Lung (tissue), 12 donors: Measurements from ENCODE around the gene PTH2. TPM values are rescaled to one million over a fixed set of nuclear protein-coding genes. Genes with fewer than 3 reads are reported as not detected.

ENCODE experiments used
- ATAC-seq: fragments of 200-7000 bp; cut with Tn5 transposase; one replicate; pipeline ENCODE4 v1.9.1; 2020; ENCODE audit warnings: moderate number of reproducible peaks; ENCODE audit not compliant: insufficient read depth, low FRiP score
- DNase-seq, 3 donors: peaks; one replicate each; pipeline ENCODE4 v3.0.0-alpha.2; 2013 to 2017
- H3K27ac ChIP-seq, 2 donors: one replicate each; pipeline ENCODE4 v1.5.1; 2013; ENCODE audit warnings: mild to moderate bottlenecking in 2 of 2, moderate library complexity in 2 of 2, control low read depth in 1 of 2, inconsistent platforms in 1 of 2, low read depth in 1 of 2, low read length in 1 of 2
- H3K27me3 ChIP-seq, 3 donors: one replicate each; pipeline ENCODE4 v1.5.1; 2013; ENCODE audit warnings: low read length in 2 of 3; ENCODE audit not compliant: control insufficient read depth in 3 of 3, insufficient read depth in 3 of 3
- H3K36me3 ChIP-seq, 4 donors: one replicate each; pipeline ENCODE4 v1.5.1; 2013; ENCODE audit warnings: low read length in 4 of 4, mild to moderate bottlenecking in 1 of 4, moderate library complexity in 1 of 4; ENCODE audit not compliant: control insufficient read depth in 4 of 4, insufficient read depth in 4 of 4
- H3K4me1 ChIP-seq, 5 donors: one replicate each; pipeline ENCODE4 v1.5.1; 2013; ENCODE audit warnings: low read length in 5 of 5, mild to moderate bottlenecking in 2 of 5, moderate library complexity in 1 of 5; ENCODE audit not compliant: control insufficient read depth in 5 of 5, insufficient read depth in 5 of 5
- H3K4me3 ChIP-seq: one replicate; pipeline ENCODE4 v1.5.1; 2013; ENCODE audit warnings: mild to moderate bottlenecking, control low read depth, moderate library complexity
- H3K9ac ChIP-seq, 2 donors: one replicate each; pipeline ENCODE4 v1.5.1; 2013; ENCODE audit warnings: low read length in 2 of 2, control low read depth in 1 of 2; ENCODE audit not compliant: insufficient read depth in 1 of 2
- H3K9me3 ChIP-seq, 4 donors: one replicate each; pipeline ENCODE4 v1.5.1; 2013; ENCODE audit warnings: low read length in 3 of 4, mild to moderate bottlenecking in 1 of 4, moderate library complexity in 1 of 4; ENCODE audit not compliant: control insufficient read depth in 4 of 4, insufficient read depth in 3 of 4
- WGBS, 2 donors: extraction: QIAGEN DNeasy Blood & Tissue Kit; methylation state at CpG; one replicate each; pipeline ENCODE4 v1.1.7; 2013; 5-methylcytosine and 5-hydroxymethylcytosine counted together
- polyA plus RNA-seq, 2 donors: library from polyadenylated mRNA; stranded (reverse); fragments of 200-250 nt; gene quantifications; one replicate each; pipeline ENCODE4 v1.2.1, GENCODE V29; 2013
- total RNA-seq, 2 donors: library from RNA; depleted of rRNA in 1 of 2; stranded (reverse); fragments of >200 nt in 1 of 2; gene quantifications; one replicate each; pipeline ENCODE4 v1.2.1, GENCODE V29; 2014 to 2021
- TF ChIP-seq, protein P1 (sequence below): IDR thresholded peaks from 2 replicates; pipeline ENCODE4 v1.5.1; 2012; ENCODE audit warnings: mild to moderate bottlenecking; ENCODE audit errors: control extremely low read depth, extremely low read depth
- donor health status: control.
- donor health status: control.
- donor health status: Bipolar disorder and iron deficiency.
- donor health status: healthy.
- donor health status: DM: yes; HTN: yes; CAD: no.

The PTH2 gene
- total and polyA plus RNA-seq, 4 donors = not detected

DNA sequence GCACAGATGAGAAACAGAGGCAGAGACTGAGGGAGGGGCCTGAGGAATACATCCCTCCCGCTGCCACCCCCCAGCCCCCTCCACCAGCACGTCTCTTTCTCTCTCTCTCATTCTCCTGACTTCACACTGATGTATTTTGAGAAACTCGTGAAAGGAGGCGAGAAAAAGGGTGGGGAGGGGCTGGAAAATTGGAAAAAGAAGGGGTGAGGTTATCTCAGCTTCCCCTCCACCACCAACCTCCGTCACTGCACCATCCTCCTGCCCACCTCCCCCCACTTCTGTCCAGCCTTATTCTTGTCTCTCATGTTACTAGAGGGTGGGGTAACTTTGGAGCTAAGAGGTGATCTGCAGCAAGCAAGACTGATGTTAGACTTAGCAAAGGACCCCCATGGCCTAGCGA lies 16.6 kb upstream of the PTH2 start:
- H3K27me3 ChIP-seq = peaks cover 4 to 76% (median 69%) of the 10 kb centered on the region in 3 donors
- DNase-seq (no peak), ATAC-seq (no peak)
- H3K9me3 ChIP-seq = peaks cover 0 to 3% (median 0%) of the 10 kb centered on the region in 4 donors
- WGBS, 2 donors = 58 to 61% methylated on average over 5 to 6 of the region's 6 CpGs
- H3K4me1 ChIP-seq = peaks cover 0 to 5% (median 0%) of the 10 kb centered on the region in 5 donors
- no peaks in the 10 kb centered on the region for H3K36me3 ChIP-seq
- no peak overlapping the region for H3K9ac ChIP-seq
- H3K4me3 ChIP-seq = no peak overlapping the region
- H3K27ac ChIP-seq = no peak overlapping the region
- TF ChIP-seq, protein P1, sequence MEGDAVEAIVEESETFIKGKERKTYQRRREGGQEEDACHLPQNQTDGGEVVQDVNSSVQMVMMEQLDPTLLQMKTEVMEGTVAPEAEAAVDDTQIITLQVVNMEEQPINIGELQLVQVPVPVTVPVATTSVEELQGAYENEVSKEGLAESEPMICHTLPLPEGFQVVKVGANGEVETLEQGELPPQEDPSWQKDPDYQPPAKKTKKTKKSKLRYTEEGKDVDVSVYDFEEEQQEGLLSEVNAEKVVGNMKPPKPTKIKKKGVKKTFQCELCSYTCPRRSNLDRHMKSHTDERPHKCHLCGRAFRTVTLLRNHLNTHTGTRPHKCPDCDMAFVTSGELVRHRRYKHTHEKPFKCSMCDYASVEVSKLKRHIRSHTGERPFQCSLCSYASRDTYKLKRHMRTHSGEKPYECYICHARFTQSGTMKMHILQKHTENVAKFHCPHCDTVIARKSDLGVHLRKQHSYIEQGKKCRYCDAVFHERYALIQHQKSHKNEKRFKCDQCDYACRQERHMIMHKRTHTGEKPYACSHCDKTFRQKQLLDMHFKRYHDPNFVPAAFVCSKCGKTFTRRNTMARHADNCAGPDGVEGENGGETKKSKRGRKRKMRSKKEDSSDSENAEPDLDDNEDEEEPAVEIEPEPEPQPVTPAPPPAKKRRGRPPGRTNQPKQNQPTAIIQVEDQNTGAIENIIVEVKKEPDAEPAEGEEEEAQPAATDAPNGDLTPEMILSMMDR = no peak

DNA sequence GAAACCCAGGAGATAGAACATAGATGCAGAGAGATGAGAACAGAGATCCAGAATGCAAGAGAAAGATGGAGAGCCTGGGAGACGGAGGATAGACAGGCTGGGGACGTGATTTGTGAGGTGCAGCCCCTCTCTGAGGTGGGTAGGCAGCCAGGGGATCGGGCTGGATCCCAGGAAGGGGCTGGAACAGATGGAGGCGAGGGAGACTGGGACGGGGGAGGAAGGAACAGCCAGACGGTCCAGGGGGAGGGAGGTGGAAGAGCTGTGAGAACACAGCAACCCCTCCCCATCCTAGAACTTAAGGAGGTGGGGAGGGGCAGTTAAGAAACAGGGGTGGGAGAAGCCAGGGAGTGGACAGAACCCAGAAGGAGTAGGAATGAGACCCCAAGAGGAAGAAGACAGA lies 15.0 kb upstream of the PTH2 start:
- DNase-seq (no peak), ATAC-seq (no peak)
- Histone ChIP-seq H3K36me3 (no peaks in the 10 kb centered on the region), H3K9ac (no peak overlapping the region), H3K4me1 (peaks cover 0 to 5% (median 0%) of the 10 kb centered on the region in 5 donors), H3K27me3 (peaks cover 4 to 92% (median 79%) of the 10 kb centered on the region in 3 donors), H3K27ac (no peak overlapping the region), H3K9me3 (peaks cover 0 to 3% (median 0%) of the 10 kb centered on the region in 4 donors), H3K4me3 (no peak overlapping the region)
- 5 to 14% methylated on average over 6 of the region's 6 CpGs for WGBS, 2 donors
- TF ChIP-seq, protein P1 = no peak

DNA sequence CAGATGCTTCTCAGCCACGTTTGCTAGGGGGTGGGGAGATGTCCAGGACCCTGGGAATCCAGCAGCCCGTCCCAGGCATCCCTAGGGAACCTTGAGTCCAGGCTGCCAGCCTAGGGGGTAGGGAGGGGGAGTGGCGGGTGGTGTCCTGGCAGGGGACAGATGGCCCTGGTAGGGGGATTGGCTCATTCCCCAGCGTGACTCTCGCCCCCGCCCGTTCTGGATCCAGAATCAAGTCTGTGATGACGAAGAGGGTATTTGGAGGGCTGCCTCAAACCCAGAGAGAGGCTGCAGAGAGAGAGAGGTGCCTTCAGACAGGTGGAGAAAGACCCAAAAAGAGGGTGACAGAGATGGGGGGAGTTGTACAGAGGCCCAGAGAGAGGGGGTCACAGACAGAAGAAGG lies 14.0 kb upstream of the PTH2 start:
- H3K9me3 ChIP-seq = peaks cover 0 to 3% (median 0%) of the 10 kb centered on the region in 4 donors
- no peaks in the 10 kb centered on the region for H3K36me3 ChIP-seq
- peaks cover 0 to 5% (median 0%) of the 10 kb centered on the region in 5 donors for H3K4me1 ChIP-seq
- TF ChIP-seq, protein P1 = no peak
- DNase-seq = no peak
- no peak for ATAC-seq
- peaks cover 4 to 96% (median 87%) of the 10 kb centered on the region in 3 donors for H3K27me3 ChIP-seq
- no peak overlapping the region for H3K4me3 ChIP-seq
- H3K27ac ChIP-seq = no peak overlapping the region
- WGBS, 2 donors = 16 to 27% methylated on average over 8 of the region's 8 CpGs
- H3K9ac ChIP-seq = no peak overlapping the region
